DND-41 (cell line): ENCODE measurements around the gene TULP4.
"Not testable (repeated sequence)": the region's sequence is repeated elsewhere in the genome, so short reads cannot be mapped to it uniquely, and the experiment has no call there.

ENCODE experiments used
- ATAC-seq: fragments of 200-7000 bp; cut with Tn5 transposase; 3 replicates; pipeline ENCODE4 v1.9.1; 2021; ENCODE audit warnings: low read depth; ENCODE audit not compliant: insufficient read depth
- DNase-seq: peaks from one replicate; pipeline ENCODE4 v3.0.0-alpha.2; 2020
- H2AFZ ChIP-seq: 2 replicates; pipeline ENCODE4 v1.6.0; 2012; ENCODE audit warnings: low read depth, low read length
- H3K27ac ChIP-seq: 2 replicates; pipeline ENCODE4 v1.5.1; 2012; ENCODE audit warnings: low read length, inconsistent platforms
- H3K27me3 ChIP-seq: fragments of 200-600 bp; sonication (generic); 2 replicates; pipeline ENCODE4 v1.6.0; 2012; ENCODE audit warnings: low read length, mild to moderate bottlenecking, inconsistent platforms; ENCODE audit not compliant: insufficient read depth, poor library complexity
- H3K36me3 ChIP-seq: 2 replicates; pipeline ENCODE4 v1.5.1; 2012; ENCODE audit warnings: low read length, inconsistent platforms; ENCODE audit not compliant: insufficient read depth
- H3K4me1 ChIP-seq: 2 replicates; pipeline ENCODE4 v1.5.1; 2012; ENCODE audit warnings: mild to moderate bottlenecking, low read length; ENCODE audit not compliant: insufficient read depth
- H3K4me2 ChIP-seq: 2 replicates; pipeline ENCODE4 v1.6.0; 2012; ENCODE audit warnings: mild to moderate bottlenecking, moderate library complexity, low read length, inconsistent platforms; ENCODE audit not compliant: insufficient read depth
- H3K4me3 ChIP-seq, 2 experiments: fragments of 200-600 bp in 1 of 2; shearing (Covaris generic) in 1 of 2; 2 replicates each; pipeline ENCODE4 v1.5.1; 2012 to 2016; ENCODE audit warnings: inconsistent platforms in 2 of 2, low read length in 2 of 2, mild to moderate bottlenecking in 2 of 2, low read depth in 1 of 2, moderate library complexity in 1 of 2
- H3K79me2 ChIP-seq: 2 replicates; pipeline ENCODE4 v1.6.0; 2012; ENCODE audit warnings: low read length, inconsistent platforms; ENCODE audit not compliant: insufficient read depth
- H3K9ac ChIP-seq: 2 replicates; pipeline ENCODE4 v1.6.0; 2012; ENCODE audit warnings: low read depth, mild to moderate bottlenecking, inconsistent platforms, low read length, moderate library complexity
- H3K9me3 ChIP-seq: 2 replicates; pipeline ENCODE4 v1.5.1; 2012; ENCODE audit warnings: low read length, moderate library complexity, mild to moderate bottlenecking, inconsistent platforms; ENCODE audit not compliant: insufficient read depth, severe bottlenecking
- H4K20me1 ChIP-seq: 2 replicates; pipeline ENCODE4 v1.6.0; 2012; ENCODE audit warnings: low read length; ENCODE audit not compliant: insufficient read depth
- EZH2 ChIP-seq: IDR thresholded peaks from 3 replicates; pipeline ENCODE4 v1.6.1; 2012; ENCODE audit warnings: borderline replicate concordance, low read depth, mild to moderate bottlenecking, moderate library complexity, low read length, inconsistent platforms; ENCODE audit not compliant: severe bottlenecking
- TF ChIP-seq, protein P1 (sequence below): IDR thresholded peaks from 2 replicates; pipeline ENCODE4 v1.5.1; 2012; ENCODE audit warnings: borderline replicate concordance, low read length, moderate library complexity, mild to moderate bottlenecking; ENCODE audit not compliant: poor library complexity, severe bottlenecking; ENCODE audit errors: extremely low read depth

The TULP4 gene

DNA sequence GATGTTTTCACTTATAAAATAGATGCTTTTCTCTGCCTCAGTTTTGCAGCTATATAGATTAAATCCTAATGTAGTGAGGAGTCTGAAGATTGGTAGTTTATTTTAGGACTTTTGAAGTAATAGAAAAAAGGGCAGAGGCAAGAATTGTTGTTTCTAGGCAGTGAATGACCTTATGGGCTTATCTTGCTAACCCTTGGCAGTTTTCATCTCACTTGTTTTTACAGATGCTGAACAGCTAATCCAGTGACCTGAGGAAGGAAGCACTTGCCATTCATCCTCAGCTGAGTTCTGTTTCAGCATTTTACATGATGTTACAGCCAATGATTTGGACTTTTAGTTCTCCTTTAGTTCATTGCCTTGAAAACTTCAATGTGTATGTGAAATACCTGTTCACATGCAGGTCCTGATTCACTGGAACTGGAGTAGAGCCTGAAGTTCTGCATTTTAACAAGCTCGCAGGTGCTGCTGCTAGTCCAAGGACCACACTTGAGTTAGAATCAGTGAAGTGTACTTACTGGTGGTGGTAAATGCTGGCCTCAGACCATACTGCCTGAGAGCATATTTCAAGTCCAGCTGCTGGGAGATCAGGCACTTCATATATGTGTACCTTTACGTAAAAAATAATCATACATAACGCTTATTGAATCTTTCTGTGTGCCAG, 86.9 kb downstream of the TULP4 start:
- ATAC-seq: no peak
- H3K4me2 ChIP-seq: no peak overlapping the region
- peaks cover 4% of the 10 kb centered on the region; the same call in 1 of the 2 replicates for H3K36me3 ChIP-seq
- no peak overlapping the region for H3K27ac ChIP-seq
- H3K9ac ChIP-seq: no peak overlapping the region
- no peaks in the 10 kb centered on the region for H3K4me1 ChIP-seq
- H3K79me2 ChIP-seq: peaks cover 2% of the 10 kb centered on the region; the same call in 1 of the 2 replicates
- DNase-seq: no peak
- H2AFZ ChIP-seq: no peak overlapping the region
- TF ChIP-seq, protein P1, sequence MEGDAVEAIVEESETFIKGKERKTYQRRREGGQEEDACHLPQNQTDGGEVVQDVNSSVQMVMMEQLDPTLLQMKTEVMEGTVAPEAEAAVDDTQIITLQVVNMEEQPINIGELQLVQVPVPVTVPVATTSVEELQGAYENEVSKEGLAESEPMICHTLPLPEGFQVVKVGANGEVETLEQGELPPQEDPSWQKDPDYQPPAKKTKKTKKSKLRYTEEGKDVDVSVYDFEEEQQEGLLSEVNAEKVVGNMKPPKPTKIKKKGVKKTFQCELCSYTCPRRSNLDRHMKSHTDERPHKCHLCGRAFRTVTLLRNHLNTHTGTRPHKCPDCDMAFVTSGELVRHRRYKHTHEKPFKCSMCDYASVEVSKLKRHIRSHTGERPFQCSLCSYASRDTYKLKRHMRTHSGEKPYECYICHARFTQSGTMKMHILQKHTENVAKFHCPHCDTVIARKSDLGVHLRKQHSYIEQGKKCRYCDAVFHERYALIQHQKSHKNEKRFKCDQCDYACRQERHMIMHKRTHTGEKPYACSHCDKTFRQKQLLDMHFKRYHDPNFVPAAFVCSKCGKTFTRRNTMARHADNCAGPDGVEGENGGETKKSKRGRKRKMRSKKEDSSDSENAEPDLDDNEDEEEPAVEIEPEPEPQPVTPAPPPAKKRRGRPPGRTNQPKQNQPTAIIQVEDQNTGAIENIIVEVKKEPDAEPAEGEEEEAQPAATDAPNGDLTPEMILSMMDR: no peak
- TF ChIP-seq EZH2: no peak
- H3K4me3 ChIP-seq: no peak overlapping the region
- H4K20me1 ChIP-seq: peaks cover 9% of the 10 kb centered on the region; the same call in 1 of the 2 replicates
- H3K27me3 ChIP-seq: no peaks in the 10 kb centered on the region
- no peaks in the 10 kb centered on the region for H3K9me3 ChIP-seq

DNA sequence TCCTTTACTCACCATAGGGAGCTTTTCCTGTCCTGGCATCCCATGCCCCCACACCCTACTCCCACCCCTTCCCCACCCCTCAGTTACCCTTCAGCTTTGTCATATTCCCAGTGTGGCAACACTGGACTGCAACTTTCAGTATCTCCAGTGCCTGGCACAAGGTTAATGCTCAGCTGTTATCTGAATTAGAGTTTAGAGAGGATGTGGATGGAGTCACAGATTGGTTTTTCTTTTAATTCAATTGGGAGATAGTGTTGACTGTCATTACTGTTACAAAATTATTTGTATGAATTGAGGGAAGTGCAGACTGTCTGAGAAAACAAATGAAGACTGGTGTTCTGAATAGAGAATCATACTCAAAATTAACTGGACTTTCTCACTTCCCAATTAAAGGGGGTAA, 89.9 kb downstream of the TULP4 start:
- Histone ChIP-seq H3K36me3 (peaks cover 4% of the 10 kb centered on the region; the same call in 1 of the 2 replicates), H3K9me3 (no peaks in the 10 kb centered on the region), H3K4me2 (no peak overlapping the region), H3K4me1 (no peaks in the 10 kb centered on the region), H3K9ac (no peak overlapping the region), H3K27me3 (no peaks in the 10 kb centered on the region), H4K20me1 (peaks cover 7% of the 10 kb centered on the region; the same call in 1 of the 2 replicates), H3K4me3 (no peak overlapping the region), H3K27ac (no peak overlapping the region), H3K79me2 (0 out of 2 replicates have a peak, but pooled peaks cover under 1% of the 10 kb centered on the region), H2AFZ (no peak overlapping the region)
- TF ChIP-seq, protein P1: no peak
- TF ChIP-seq EZH2: no peak
- no peak for ATAC-seq
- DNase-seq: no peak

DNA sequence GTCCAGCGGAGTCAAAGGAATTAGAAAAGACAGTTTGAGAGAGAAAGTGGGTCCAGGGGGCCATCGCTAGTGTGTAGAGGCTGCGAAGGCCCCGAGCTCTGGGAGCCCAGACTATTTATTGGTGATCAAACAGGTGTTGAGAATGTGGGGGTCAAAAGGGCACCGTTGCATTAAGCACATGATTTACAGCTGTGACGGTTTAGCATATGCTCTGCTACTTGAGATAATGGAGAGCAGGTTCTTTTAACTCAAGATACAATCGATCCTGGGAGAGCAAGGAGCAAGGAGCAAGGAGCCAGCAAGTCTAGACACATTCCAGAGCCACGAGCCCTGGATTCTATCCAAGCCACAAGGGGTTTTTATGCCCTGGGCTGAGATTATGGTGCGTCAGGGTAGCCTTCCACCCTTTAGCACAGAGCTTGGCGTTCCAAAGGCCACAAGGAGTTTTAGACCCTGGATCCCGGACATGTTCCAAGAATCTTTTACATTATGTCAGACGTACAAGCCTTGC, 93.1 kb downstream of the TULP4 start:
- not testable (repeated sequence) for ATAC-seq, H3K4me2 ChIP-seq, H3K36me3 ChIP-seq, H3K79me2 ChIP-seq, H2AFZ ChIP-seq, H3K27ac ChIP-seq, H3K27me3 ChIP-seq, H3K9me3 ChIP-seq, DNase-seq, H4K20me1 ChIP-seq, H3K9ac ChIP-seq, H3K4me3 ChIP-seq, H3K4me1 ChIP-seq

DNA sequence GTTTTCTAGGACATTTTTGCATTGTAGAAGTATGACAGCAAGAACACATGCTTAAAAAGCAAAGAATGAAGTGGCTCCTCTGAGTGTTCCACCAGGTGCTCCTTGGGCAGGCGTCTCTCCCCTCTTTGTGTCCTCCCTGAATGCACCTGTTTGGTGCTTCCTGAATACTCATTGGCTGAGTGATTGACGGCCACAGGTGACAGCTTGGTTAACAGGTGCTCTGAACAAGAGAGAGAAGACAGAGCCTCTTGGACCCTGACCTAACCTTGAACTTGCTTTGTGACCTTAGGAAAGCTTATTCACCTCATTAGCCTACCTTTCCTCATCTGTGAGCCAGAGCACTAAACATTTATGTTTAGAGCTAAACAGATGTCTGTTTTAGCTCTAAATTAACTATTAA, 93.7 kb downstream of the TULP4 start:
- no peaks in the 10 kb centered on the region for H3K27me3 ChIP-seq
- H3K4me2 ChIP-seq: no peak overlapping the region
- 0 out of 2 replicates have a peak, but pooled peaks cover 2% of the 10 kb centered on the region for H4K20me1 ChIP-seq
- no peak overlapping the region for H3K4me3 ChIP-seq
- H3K27ac ChIP-seq: no peak overlapping the region
- H2AFZ ChIP-seq: no peak overlapping the region
- H3K36me3 ChIP-seq: no peaks in the 10 kb centered on the region
- peaks cover 8% of the 10 kb centered on the region for H3K4me1 ChIP-seq
- ATAC-seq (no peak), DNase-seq (no peak)
- H3K9ac ChIP-seq: no peak overlapping the region
- no peaks in the 10 kb centered on the region for H3K9me3 ChIP-seq
- TF ChIP-seq EZH2: no peak
- TF ChIP-seq, protein P1: no peak
- peaks cover 5% of the 10 kb centered on the region; the same call in 1 of the 2 replicates for H3K79me2 ChIP-seq
